Pons (tissue), 1 donor: ENCODE measurements around the gene DYNC1H1.
"Not testable (repeated sequence)": the region's sequence is repeated elsewhere in the genome, so short reads cannot be mapped to it uniquely, and the experiment has no call there.

Experiments
- DNase-seq: peaks from one replicate; pipeline ENCODE4 v3.0.0-alpha.2; 2016; ENCODE audit warnings: low spot score

DYNC1H1 gene

GRCh38 chr14:102064590-102064989 is 100.2 kb downstream of the DYNC1H1 start:
- not testable (repeated sequence) for DNase-seq

DNA sequence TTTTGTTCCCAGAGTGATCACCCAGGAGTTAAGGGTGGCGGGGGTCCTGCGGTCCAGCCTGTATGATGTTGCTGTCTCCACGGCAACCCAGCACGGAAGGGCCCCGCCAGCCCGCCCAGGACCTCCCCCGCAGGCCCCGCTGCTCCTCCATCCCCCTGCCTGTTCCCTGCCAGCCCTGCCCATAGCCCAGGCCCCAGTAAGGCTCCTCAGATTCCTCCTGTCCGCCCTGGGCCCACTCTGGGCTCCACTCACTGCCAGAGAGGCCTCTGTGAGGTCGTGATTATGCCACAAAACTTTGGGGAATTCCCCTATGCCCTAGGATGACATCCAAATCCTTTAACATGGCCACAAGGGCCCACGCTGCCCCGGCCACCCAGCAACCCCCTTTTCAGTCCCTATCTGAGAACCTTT is 101.7 kb downstream of the DYNC1H1 start:
- DNase-seq: no peak

GRCh38 chr14:102071283-102071998 is 107.1 kb downstream of the DYNC1H1 start:
- no peak for DNase-seq

GRCh38 chr14:102074415-102074964 is 110.1 kb downstream of the DYNC1H1 start:
- DNase-seq: no peak

- DNase-seq: no peak
Observed at GRCh38 chr14:102075155-102075554, 110.8 kb downstream of the DYNC1H1 start.

DNA sequence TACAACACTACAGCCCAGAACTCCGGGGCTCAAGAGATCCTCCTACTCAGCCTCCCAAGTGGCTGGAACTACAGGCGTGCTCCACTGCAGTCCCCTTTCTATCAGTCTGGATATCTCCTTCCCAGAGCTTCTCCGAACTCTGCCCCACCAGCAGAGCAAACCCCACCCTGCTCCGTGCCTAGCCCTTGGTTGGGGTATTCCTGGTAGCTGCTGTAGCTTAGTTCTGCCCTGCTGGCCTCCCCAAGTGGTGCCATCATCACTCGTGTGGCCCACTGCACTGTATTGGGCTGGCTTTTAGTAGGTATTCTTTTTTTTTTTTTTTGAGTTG is 113.0 kb downstream of the DYNC1H1 start:
- DNase-seq: no peak

GRCh38 chr14:102078361-102078791 is 114.0 kb downstream of the DYNC1H1 start:
- peak; percentile 31 for DNase-seq

DNA sequence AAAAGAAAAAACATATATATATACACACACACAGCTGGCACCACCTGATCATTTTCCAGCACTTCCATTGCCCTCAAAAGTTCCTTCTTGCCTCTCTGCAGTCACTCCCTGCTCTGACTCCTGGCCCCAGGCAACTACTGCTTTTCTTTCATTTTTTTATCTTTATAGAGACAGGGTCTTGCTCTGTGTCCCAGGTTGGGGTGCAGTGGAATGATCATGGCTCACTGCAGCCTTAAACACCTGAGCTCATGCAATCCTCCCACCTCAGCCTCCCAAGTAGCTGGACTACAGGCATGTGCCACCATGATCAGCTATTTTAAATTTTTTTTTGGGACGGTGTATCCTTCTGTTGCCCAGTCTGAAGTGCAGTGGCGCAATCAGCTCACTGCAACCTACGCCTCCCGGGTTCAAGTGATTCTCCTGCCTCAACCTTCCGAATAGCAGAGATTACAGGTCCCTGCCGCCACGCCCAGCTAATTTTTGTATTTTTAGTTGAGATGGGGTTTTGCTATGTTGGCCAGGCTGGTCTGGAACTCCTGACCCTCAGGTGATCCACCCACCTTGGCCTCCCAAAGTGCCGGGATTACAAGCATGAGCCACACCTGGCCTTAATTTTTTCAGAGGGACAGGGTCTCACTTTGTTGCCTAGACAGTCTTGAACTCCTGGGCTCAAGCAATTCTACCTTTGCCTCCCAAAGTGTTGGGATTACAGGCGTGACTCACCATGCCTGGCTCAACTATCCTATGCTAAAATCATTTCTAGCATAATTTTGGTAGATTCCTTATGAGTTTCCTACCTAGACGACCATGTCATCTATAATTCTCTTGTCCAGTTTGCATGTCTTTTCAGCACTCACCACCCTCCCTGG is 114.7 kb downstream of the DYNC1H1 start:
- DNase-seq: peak; percentile 74

- no peak for DNase-seq
Observed at GRCh38 chr14:102079700-102079979, 115.3 kb downstream of the DYNC1H1 start.

DNA sequence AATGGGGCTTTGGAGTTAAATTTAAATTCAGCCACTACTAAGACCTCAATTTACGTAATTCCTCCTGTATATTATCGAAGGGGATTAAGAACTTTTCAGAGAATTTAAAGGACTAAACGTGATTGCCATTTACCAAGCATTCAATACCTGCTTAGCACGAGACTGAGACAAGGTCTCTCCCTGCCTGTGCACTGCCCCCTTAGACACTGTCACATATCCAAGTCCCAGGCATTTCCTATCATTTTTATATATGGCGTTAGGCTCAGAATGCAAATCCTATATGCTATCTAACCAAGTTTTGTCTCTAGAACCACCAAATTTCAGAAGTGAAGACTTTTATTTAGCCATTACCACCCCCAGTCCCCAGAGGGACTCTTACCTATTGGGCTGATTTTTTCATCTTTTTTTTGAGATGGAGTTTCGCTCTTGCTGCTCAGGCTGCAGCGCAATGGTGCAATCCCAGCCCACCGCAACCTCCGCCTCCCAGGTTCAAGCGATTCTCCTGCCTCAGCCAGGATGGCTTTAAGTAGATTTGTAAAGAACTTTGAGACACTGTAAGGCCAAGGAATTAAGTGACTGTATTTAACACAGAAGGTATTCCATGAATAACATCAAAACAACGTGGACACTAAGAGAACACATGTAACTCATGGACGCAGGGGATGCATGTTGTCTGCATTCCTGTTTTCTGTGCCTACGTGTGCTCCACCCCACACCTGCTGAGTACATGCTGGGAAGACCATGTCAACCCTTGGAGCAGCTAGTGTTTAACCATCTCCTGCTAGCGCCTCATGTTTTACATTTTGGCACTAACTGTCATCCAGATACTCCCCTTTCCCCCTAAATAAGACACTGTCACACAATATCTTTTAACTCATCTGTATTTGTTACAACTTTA is 116.1 kb downstream of the DYNC1H1 start:
- peak; percentile 70 for DNase-seq

- peak; percentile 65 for DNase-seq
Observed at GRCh38 chr14:102081231-102082080, 117.1 kb downstream of the DYNC1H1 start.

DNA sequence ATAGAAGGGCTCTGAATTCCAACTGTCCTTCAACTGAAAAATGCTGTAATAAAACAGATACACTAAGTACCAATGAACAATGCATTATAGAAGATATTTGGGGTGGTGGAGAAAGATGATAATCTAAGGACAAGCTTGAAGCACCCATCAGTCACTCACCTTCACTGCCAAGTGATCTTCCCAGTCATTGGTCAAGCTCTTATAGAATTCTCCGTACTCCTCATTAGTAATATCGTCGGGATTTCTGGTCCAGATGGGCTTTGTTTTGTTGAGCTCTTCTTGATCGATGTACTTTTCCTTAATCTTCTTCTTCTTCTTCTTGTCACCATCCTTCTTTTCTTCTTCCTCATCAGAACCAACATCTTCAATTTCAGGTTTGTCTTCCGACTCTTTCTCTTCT is 120.1 kb downstream of the DYNC1H1 start:
- peak; percentile 53 for DNase-seq

DNA sequence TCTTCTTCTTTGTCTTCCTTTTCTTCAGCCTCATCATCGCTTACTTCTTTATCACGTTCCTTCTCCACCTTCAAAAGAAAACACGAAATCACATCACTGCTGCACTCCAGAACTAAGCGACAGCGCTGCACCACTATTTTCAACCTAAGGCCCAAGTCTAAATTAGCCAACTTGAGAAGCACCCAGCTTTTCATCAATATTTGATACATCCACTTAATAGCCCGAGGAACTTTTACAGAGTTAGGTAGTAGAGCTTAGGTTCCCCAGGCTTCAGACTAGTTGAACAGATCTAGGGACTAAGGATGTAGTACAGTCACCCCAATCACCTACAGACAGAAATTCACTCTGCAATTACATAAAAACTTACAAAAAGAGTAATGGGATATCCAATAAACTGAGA is 120.6 kb downstream of the DYNC1H1 start:
- peak; percentile 45 for DNase-seq

DNA sequence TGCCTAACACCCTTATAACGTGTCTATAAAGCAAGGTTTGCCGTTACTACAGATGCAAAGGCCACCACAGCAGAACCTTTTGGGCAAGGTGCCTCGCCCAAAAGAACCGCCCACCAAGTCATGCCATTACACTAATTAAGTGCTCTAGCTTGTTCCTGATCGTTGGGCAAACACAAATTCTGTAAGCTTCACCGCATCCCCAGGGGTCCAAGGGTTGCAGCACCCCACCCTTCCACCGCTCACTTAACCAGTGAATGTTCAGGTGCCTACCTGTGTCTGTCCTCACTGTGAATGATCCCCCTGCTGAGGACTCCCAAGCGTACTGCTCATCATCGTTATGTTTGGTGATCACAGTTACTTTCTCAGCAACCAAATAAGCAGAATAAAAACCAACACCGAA is 121.1 kb downstream of the DYNC1H1 start:
- peak; percentile 44 for DNase-seq

DNA sequence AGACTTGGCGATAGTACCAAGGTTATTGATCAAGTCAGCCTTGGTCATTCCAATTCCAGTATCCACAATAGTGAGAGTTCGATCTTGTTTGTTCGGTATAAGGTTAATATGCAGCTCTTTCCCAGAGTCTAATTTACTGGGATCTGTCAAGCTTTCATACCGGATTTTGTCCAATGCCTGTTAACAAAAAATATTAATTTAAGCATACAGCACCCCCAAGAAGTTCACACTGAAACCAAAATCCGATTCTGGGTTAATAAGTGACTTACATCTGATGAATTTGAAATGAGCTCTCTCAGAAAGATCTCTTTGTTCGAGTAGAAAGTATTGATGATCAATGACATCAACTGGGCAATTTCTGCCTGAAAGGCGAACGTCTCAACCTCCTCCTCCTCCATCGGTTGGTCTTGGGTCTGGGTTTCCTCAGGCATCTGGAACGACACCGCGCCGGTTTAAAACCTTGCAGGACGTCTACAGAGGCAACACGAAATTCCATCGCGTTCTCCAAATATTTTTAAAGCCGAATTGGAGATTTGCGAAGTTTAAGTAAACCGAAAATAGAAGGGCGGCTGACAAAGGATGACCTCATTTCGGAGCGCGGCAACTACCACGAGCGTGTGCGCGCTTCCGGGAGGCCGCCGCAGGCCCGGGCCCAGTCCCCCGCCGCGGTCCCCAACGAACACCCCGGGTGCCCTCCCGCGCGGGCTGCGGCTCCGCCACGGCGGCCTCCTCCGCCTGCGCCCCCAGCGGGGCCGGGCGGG is 121.8 kb downstream of the DYNC1H1 start:
- DNase-seq: peak; percentile 70

DNA sequence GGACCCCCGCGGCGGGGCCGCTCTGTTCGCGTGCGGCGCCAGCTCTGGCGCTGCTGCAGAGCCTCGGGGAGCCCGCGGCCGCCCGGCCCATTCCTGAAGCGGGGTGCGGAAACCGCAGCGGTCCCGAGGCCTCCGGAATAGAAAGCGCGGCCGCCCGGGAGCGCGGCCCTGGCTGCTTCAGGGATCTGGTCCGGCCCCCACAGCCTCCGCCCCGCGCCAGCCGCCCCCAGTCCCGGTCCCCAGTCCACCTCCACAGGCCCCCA is 122.3 kb downstream of the DYNC1H1 start:
- no peak for DNase-seq

- peak; percentile 88 for DNase-seq
Observed at GRCh38 chr14:102086972-102087761, 122.8 kb downstream of the DYNC1H1 start, which contains the start of gene HSP90AA1. Gene HSP90AA1 (minus strand): TSS chr14:102087044. CDS start chr14:102086378, 666 bp downstream.

GRCh38 chr14:102087762-102088011 is 123.3 kb downstream of the DYNC1H1 start:
- no peak for DNase-seq

DNA sequence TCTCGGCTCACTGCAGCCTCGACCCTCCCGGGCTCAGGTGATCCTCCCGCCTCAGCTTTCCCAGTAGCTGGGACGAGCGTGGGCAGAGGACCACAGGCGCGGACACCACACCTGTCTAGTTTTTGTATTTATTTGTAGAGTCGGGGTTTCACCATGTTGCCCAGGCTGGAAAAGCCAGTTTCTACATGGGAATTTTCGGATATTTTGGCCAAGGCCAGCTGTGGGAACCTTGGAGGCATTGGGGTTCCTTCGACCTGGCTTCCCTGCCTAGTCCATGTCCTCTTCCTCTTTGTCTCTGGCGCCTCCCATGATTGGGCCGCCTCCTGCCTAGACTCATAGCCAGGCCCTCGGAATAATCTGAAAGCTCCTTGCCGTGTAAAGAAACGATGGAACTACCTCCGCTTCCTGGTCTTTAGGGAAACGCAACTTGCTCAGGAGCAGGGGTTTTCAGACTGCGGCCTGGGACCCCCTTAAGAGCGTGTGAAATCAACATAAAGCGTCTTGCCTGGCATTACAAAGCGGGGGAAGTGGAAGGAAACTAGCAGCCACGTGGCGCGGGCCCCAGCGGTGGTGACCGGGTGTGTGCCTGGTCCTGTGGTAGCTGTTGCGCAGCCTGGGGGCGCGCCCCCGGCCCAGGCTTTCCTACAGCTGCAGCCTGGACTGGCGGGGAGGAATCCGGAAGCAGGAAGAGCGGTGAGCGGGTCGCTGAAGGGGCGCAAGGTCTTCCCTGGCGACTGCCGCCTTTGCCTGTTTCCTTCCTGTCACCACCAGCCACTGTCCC is 123.8 kb downstream of the DYNC1H1 start:
- DNase-seq: peak; percentile 71
